HEK293 (cell line): ENCODE data around the gene PLIN5.
A peak's percentile ranks its signal among the peaks of the same experiment; 100 is the strongest.

Experiments
- CTCF ChIA-PET: fragments of 350-600 bp; formaldehyde crosslinking; extraction: SDS; loops from one replicate; lab custom pipeline; 2021; ENCODE audit warnings: antibody characterized with exemption; lab: Yijun Ruan, JAX
- POLR2A ChIA-PET: fragments of 300-600 bp; formaldehyde crosslinking; extraction: SDS; loops from one replicate; lab custom pipeline; 2020; ENCODE audit warnings: antibody characterized with exemption, inconsistent platforms; lab: Yijun Ruan, JAX
- H3K27ac ChIP-seq: fragments of 200-500 bp; sonication (Bioruptor generic); 2 replicates; pipeline ENCODE4 v1.5.1; 2014; ENCODE audit warnings: low read depth, low read length, control low read depth, inconsistent platforms; ENCODE audit errors: extremely low read depth
- H3K36me3 ChIP-seq, 2 experiments: fragments of 200-500 bp in 1 of 2; sonication (Bioruptor generic) in 1 of 2; 1 replicate in 1 of 2; 2 replicates in 1 of 2; pipeline ENCODE4 v1.5.1; 2014 to 2017; ENCODE audit warnings: inconsistent platforms in 2 of 2, low read length in 2 of 2; ENCODE audit not compliant: control insufficient read depth in 2 of 2, insufficient read depth in 1 of 2
- H3K4me1 ChIP-seq: fragments of 200-500 bp; sonication (Bioruptor generic); 2 replicates; pipeline ENCODE4 v1.5.1; 2014; ENCODE audit warnings: mild to moderate bottlenecking, low read length, inconsistent platforms; ENCODE audit not compliant: control insufficient read depth, insufficient read depth
- H3K4me3 ChIP-seq: 2 replicates; pipeline ENCODE4 v1.5.1; 2011; ENCODE audit warnings: low read depth, mild to moderate bottlenecking, control low read depth, low read length, moderate library complexity
- H3K9me3 ChIP-seq: fragments of 200-500 bp; sonication (Bioruptor generic); 2 replicates; pipeline ENCODE4 v1.5.1; 2014; ENCODE audit warnings: low read depth, low read length, inconsistent platforms; ENCODE audit not compliant: control insufficient read depth, insufficient read depth
- GLIS2 ChIP-seq: fragments of 450-650 bp; formaldehyde crosslinking; IDR thresholded peaks from 2 replicates; pipeline ENCODE4 v1.5.1; 2016; ENCODE audit warnings: missing biosample characterization, missing genetic modification characterization
- ZBTB8A ChIP-seq: fragments of 450-650 bp; formaldehyde crosslinking; IDR thresholded peaks from 2 replicates; pipeline ENCODE4 v1.5.1; 2016; ENCODE audit warnings: missing biosample characterization, missing genetic modification characterization
- ZNF2 ChIP-seq: fragments of 450-650 bp; formaldehyde crosslinking; IDR thresholded peaks from 2 replicates; pipeline ENCODE4 v1.5.1; 2016; ENCODE audit warnings: missing biosample characterization, missing genetic modification characterization
- ZNF654 ChIP-seq: fragments of 450-650 bp; formaldehyde crosslinking; IDR thresholded peaks from 2 replicates; pipeline ENCODE4 v1.5.1; 2016; ENCODE audit warnings: low read depth, missing biosample characterization, missing genetic modification characterization
- TF ChIP-seq, protein P1 (sequence below): fragments of 450-650 bp; formaldehyde crosslinking; conservative IDR thresholded peaks from 2 replicates; pipeline ENCODE4 v1.5.1; 2016; ENCODE audit warnings: low read depth, missing biosample characterization, missing genetic modification characterization
- TF ChIP-seq, protein P2 (sequence below): fragments of 450-650 bp; formaldehyde crosslinking; IDR thresholded peaks from 2 replicates; pipeline ENCODE4 v1.5.1; 2016; ENCODE audit warnings: missing biosample characterization, missing genetic modification characterization
- TF ChIP-seq, protein P3 (sequence below): fragments of 450-650 bp; formaldehyde crosslinking; IDR thresholded peaks from 2 replicates; pipeline ENCODE4 v1.5.1; 2016; ENCODE audit warnings: missing biosample characterization, missing genetic modification characterization, borderline replicate concordance
- TF ChIP-seq, protein P4 (sequence below): fragments of 450-650 bp; formaldehyde crosslinking; IDR thresholded peaks from 2 replicates; pipeline ENCODE4 v1.5.1; 2016; ENCODE audit warnings: missing biosample characterization, missing genetic modification characterization
- TF ChIP-seq, protein P5 (sequence below): fragments of 450-650 bp; formaldehyde crosslinking; IDR thresholded peaks from 2 replicates; pipeline ENCODE4 v1.5.1; 2016; ENCODE audit warnings: missing biosample characterization, missing genetic modification characterization

Gene PLIN5

DNA sequence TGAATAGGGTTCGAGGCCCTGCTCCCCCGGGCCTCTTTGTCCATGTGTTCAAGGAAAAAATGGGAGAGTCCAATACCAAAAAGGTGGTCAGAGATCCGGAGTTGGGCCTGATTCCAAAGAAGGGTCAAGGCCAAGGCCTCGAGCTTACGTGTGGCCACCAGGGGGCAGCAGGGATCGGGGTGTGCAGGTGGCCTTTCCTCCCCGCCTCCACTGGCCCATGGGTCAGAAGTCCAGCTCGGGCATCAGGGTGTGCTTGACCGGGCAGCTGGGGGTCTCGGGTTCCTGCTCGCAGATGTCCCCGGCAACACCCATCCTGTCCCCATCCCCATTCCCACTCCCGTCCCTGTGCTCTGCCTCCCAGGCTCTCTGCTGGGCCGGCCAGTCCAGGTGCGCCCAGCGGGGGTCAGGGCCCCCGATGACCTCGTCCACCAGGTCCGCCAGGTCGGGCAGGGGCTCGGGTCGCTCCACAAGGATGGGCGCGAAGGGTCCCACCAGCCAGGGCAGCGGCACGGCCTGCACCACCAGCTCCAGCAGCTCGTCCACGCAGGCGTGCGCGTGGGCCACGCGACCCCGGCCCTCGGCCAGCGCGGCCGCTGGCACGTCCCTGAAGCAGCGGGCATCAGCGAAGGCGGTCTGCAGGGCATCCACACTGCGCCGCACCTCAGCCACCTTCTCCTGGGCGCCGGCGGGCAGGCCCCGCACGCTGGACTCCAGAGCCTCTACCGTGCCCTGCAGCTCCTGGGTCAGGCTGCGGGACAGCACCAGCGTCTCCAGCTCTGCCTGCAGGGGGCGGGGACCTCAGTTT is 11.5 kb downstream of the PLIN5 start:
- TF ChIP-seq ZBTB8A (tag by site-specific recombination) = no peak
- TF ChIP-seq, protein P1, sequence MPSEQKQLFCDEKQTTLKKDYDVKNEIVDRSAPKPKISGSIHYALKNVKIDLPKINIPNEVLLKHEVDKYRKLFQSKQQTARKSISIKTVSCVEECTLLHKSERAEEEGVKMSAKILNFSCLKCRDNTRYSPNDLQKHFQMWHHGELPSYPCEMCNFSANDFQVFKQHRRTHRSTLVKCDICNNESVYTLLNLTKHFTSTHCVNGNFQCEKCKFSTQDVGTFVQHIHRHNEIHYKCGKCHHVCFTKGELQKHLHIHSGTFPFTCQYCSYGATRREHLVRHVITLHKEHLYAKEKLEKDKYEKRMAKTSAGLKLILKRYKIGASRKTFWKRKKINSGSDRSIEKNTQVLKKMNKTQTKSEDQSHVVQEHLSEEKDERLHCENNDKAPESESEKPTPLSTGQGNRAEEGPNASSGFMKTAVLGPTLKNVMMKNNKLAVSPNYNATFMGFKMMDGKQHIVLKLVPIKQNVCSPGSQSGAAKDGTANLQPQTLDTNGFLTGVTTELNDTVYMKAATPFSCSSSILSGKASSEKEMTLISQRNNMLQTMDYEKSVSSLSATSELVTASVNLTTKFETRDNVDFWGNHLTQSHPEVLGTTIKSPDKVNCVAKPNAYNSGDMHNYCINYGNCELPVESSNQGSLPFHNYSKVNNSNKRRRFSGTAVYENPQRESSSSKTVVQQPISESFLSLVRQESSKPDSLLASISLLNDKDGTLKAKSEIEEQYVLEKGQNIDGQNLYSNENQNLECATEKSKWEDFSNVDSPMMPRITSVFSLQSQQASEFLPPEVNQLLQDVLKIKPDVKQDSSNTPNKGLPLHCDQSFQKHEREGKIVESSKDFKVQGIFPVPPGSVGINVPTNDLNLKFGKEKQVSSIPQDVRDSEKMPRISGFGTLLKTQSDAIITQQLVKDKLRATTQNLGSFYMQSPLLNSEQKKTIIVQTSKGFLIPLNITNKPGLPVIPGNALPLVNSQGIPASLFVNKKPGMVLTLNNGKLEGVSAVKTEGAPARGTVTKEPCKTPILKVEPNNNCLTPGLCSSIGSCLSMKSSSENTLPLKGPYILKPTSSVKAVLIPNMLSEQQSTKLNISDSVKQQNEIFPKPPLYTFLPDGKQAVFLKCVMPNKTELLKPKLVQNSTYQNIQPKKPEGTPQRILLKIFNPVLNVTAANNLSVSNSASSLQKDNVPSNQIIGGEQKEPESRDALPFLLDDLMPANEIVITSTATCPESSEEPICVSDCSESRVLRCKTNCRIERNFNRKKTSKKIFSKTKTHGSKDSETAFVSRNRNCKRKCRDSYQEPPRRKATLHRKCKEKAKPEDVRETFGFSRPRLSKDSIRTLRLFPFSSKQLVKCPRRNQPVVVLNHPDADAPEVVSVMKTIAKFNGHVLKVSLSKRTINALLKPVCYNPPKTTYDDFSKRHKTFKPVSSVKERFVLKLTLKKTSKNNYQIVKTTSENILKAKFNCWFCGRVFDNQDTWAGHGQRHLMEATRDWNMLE = no peak
- TF ChIP-seq, protein P2, sequence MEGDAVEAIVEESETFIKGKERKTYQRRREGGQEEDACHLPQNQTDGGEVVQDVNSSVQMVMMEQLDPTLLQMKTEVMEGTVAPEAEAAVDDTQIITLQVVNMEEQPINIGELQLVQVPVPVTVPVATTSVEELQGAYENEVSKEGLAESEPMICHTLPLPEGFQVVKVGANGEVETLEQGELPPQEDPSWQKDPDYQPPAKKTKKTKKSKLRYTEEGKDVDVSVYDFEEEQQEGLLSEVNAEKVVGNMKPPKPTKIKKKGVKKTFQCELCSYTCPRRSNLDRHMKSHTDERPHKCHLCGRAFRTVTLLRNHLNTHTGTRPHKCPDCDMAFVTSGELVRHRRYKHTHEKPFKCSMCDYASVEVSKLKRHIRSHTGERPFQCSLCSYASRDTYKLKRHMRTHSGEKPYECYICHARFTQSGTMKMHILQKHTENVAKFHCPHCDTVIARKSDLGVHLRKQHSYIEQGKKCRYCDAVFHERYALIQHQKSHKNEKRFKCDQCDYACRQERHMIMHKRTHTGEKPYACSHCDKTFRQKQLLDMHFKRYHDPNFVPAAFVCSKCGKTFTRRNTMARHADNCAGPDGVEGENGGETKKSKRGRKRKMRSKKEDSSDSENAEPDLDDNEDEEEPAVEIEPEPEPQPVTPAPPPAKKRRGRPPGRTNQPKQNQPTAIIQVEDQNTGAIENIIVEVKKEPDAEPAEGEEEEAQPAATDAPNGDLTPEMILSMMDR = peak; percentile 41; the same call in 1 of the 2 replicates
- TF ChIP-seq, protein P3, sequence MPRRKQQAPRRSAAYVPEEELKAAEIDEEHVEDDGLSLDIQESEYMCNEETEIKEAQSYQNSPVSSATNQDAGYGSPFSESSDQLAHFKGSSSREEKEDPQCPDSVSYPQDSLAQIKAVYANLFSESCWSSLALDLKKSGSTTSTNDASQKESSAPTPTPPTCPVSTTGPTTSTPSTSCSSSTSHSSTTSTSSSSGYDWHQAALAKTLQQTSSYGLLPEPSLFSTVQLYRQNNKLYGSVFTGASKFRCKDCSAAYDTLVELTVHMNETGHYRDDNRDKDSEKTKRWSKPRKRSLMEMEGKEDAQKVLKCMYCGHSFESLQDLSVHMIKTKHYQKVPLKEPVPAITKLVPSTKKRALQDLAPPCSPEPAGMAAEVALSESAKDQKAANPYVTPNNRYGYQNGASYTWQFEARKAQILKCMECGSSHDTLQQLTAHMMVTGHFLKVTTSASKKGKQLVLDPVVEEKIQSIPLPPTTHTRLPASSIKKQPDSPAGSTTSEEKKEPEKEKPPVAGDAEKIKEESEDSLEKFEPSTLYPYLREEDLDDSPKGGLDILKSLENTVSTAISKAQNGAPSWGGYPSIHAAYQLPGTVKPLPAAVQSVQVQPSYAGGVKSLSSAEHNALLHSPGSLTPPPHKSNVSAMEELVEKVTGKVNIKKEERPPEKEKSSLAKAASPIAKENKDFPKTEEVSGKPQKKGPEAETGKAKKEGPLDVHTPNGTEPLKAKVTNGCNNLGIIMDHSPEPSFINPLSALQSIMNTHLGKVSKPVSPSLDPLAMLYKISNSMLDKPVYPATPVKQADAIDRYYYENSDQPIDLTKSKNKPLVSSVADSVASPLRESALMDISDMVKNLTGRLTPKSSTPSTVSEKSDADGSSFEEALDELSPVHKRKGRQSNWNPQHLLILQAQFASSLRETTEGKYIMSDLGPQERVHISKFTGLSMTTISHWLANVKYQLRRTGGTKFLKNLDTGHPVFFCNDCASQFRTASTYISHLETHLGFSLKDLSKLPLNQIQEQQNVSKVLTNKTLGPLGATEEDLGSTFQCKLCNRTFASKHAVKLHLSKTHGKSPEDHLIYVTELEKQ (tag by site-specific recombination) = no peak
- TF ChIP-seq ZNF654 = 0 out of 2 replicates have a peak, but pooled peaks have one; percentile 20
- TF ChIP-seq, protein P4, sequence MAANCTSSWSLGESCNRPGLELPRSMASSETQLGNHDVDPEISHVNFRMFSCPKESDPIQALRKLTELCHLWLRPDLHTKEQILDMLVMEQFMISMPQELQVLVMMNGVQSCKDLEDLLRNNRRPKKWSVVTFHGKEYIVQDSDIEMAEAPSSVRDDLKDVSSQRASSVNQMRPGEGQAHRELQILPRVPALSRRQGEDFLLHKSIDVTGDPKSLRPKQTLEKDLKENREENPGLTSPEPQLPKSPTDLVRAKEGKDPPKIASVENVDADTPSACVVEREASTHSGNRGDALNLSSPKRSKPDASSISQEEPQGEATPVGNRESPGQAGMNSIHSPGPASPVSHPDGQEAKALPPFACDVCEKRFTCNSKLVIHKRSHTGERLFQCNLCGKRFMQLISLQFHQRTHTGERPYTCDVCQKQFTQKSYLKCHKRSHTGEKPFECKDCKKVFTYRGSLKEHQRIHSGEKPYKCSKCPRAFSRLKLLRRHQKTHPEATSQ = no peak
- peak; percentile 20; the same call in 1 of the 2 replicates for TF ChIP-seq GLIS2 (tag by site-specific recombination)
- TF ChIP-seq, protein P5, sequence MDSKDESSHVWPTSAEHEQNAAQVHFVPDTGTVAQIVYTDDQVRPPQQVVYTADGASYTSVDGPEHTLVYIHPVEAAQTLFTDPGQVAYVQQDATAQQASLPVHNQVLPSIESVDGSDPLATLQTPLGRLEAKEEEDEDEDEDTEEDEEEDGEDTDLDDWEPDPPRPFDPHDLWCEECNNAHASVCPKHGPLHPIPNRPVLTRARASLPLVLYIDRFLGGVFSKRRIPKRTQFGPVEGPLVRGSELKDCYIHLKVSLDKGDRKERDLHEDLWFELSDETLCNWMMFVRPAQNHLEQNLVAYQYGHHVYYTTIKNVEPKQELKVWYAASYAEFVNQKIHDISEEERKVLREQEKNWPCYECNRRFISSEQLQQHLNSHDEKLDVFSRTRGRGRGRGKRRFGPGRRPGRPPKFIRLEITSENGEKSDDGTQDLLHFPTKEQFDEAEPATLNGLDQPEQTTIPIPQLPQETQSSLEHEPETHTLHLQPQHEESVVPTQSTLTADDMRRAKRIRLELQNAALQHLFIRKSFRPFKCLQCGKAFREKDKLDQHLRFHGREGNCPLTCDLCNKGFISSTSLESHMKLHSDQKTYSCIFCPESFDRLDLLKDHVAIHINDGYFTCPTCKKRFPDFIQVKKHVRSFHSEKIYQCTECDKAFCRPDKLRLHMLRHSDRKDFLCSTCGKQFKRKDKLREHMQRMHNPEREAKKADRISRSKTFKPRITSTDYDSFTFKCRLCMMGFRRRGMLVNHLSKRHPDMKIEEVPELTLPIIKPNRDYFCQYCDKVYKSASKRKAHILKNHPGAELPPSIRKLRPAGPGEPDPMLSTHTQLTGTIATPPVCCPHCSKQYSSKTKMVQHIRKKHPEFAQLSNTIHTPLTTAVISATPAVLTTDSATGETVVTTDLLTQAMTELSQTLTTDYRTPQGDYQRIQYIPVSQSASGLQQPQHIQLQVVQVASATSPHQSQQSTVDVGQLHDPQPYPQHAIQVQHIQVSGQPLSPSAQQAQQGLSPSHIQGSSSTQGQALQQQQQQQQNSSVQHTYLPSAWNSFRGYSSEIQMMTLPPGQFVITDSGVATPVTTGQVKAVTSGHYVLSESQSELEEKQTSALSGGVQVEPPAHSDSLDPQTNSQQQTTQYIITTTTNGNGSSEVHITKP (tag by site-specific recombination) = no peak
- 0 out of 2 replicates have a peak, but pooled peaks have one; percentile 38 for TF ChIP-seq ZNF2 (tag by site-specific recombination)
- TF ChIP-seq, all 188 proteins: peak for 4
- ChIA-PET POLR2A (interaction anchor here (0.5 to 0.6 kb wide), 3 partner anchors 12 to 34 kb away, joined by 3 to 4 read pairs (median 3); partner anchors contain the start of gene PLIN5), CTCF (interaction anchor here (0.5 to 5.2 kb wide), 27 partner anchors 7 to 447 kb away, joined by 3 to 72 read pairs (median 4); partner anchors contain the start of genes HDGFL2, LRG1, MYDGF and PLIN5)

More for the DNA sequence above, 11.5 kb downstream of the PLIN5 start:
- Histone ChIP-seq H3K4me1 (no peaks in the 10 kb centered on the region), H3K27ac (no peak overlapping the region), H3K36me3 (no peaks in the 10 kb centered on the region), H3K9me3 (no peaks in the 10 kb centered on the region), H3K4me3 (no peak overlapping the region)
